Caco-2 (cell line): ENCODE data around the gene KCNK18. TPM values are rescaled to one million over a fixed set of nuclear protein-coding genes. Genes with fewer than 3 reads are reported as not detected.

Source experiments
- BruUV-seq: library from RNA; stranded (reverse); fragments of 400-500 nt; replicated peaks from 2 replicates; lab custom pipeline; 2021; lab: Mats Ljungman, UMichigan
- CTCF ChIA-PET: fragments of 300-600 bp; sonication (Branson Sonifier 250); formaldehyde crosslinking; loops from one replicate; lab custom pipeline; 2022; ENCODE audit warnings: antibody characterized with exemption; lab: Charles Lee
- POLR2A ChIA-PET: fragments of 300-600 bp; sonication (Branson Sonifier 250); formaldehyde crosslinking; loops from one replicate; lab custom pipeline; 2022; ENCODE audit warnings: antibody characterized with exemption; lab: Charles Lee
- DNase-seq, 2 experiments: peaks; one replicate each; pipeline versions ENCODE4 v3.0.0 to v3.0.0-alpha.2; 2020 to 2022
- H3K27me3 ChIP-seq: replicated peaks from 2 replicates; pipeline ENCODE4 v1.6.0; 2011; ENCODE audit warnings: low read length; ENCODE audit not compliant: control insufficient read depth, insufficient read depth
- H3K36me3 ChIP-seq: 2 replicates; pipeline ENCODE4 v1.5.1; 2011; ENCODE audit warnings: low read length; ENCODE audit not compliant: control insufficient read depth, insufficient read depth
- H3K4me1 ChIP-seq: fragments of 250-450 bp; sonication (Bioruptor Pico); 2 replicates; pipeline ENCODE4 v1.5.1; 2020; ENCODE audit warnings: mild to moderate bottlenecking
- H3K4me3 ChIP-seq: 2 replicates; pipeline ENCODE4 v1.5.1; 2011; ENCODE audit warnings: low read depth, mild to moderate bottlenecking, control low read depth, low read length
- H3K9me3 ChIP-seq: fragments of 250-450 bp; sonication (Bioruptor Pico); 2 replicates; pipeline ENCODE4 v1.5.1; 2020; ENCODE audit warnings: mild to moderate bottlenecking, moderate library complexity
- H3K27ac Mint-ChIP-seq: one replicate; pipeline ENCODE4 v1.8.0; 2022; ENCODE audit warnings: mixed read lengths; ENCODE audit not compliant: unreplicated experiment
- H3K27me3 Mint-ChIP-seq: one replicate; pipeline ENCODE4 v1.8.0; 2022; ENCODE audit warnings: mixed read lengths; ENCODE audit not compliant: insufficient read depth, unreplicated experiment
- H3K36me3 Mint-ChIP-seq: one replicate; pipeline ENCODE4 v1.8.0; 2022; ENCODE audit warnings: mild to moderate bottlenecking, mixed read lengths; ENCODE audit not compliant: insufficient read depth, unreplicated experiment
- H3K4me1 Mint-ChIP-seq: one replicate; pipeline ENCODE4 v1.8.0; 2022; ENCODE audit warnings: low read depth, mixed read lengths; ENCODE audit not compliant: unreplicated experiment
- H3K4me3 Mint-ChIP-seq: one replicate; pipeline ENCODE4 v1.8.0; 2022; ENCODE audit warnings: mild to moderate bottlenecking, moderate library complexity, mixed read lengths; ENCODE audit not compliant: unreplicated experiment
- H3K9me3 Mint-ChIP-seq: one replicate; pipeline ENCODE4 v1.8.0; 2022; ENCODE audit warnings: mixed read lengths; ENCODE audit not compliant: unreplicated experiment
- CTCF ChIP-seq, 2 experiments: fragments of 200-600 bp in 1 of 2; IDR thresholded peaks; 1 replicate in 1 of 2; 2 replicates in 1 of 2; pipeline versions ENCODE4 v1.5.1 to v1.8.0; 2011 to 2022; ENCODE audit warnings: antibody characterized with exemption in 1 of 2, control low read depth in 1 of 2, inconsistent platforms in 1 of 2, low read depth in 1 of 2, low read length in 1 of 2, mild to moderate bottlenecking in 1 of 2, moderate library complexity in 1 of 2; ENCODE audit not compliant: insufficient read depth in 1 of 2, severe bottlenecking in 1 of 2, unreplicated experiment in 1 of 2
- intact Hi-C: fragments of 100-400 bp; cut with micrococcal nuclease; formaldehyde crosslinking; loops from one replicate; pipeline ENCODE4 v1.10.0; 2022; ENCODE audit not compliant: unreplicated experiment
- total RNA-seq: library from RNA; stranded (reverse); gene quantifications from 2 replicates; pipeline ENCODE4 v1.2.3, GENCODE V29; 2022

KCNK18 gene
- total RNA-seq, 1 experiment from 2014 or later, result not detected

GRCh38 chr10:117201826-117202225, 4.5 kb downstream of the KCNK18 start:
- H3K9me3 ChIP-seq, result no peaks in the 10 kb centered on the region
- no peak for DNase-seq
- CTCF ChIA-PET, result interaction anchor here (1.0 kb wide), 1 partner anchor 15 kb away, joined by 3 read pairs; no protein-coding TSS in a partner anchor
- Mint-ChIP-seq H3K27ac (no peak overlapping the region), H3K9me3 (peaks cover 9% of the 10 kb centered on the region), H3K27me3 (peaks cover 2% of the 10 kb centered on the region), H3K4me1 (no peaks in the 10 kb centered on the region), H3K36me3 (no peaks in the 10 kb centered on the region), H3K4me3 (no peak overlapping the region)
- POLR2A ChIA-PET, result no interaction called here
- no TSS peak for BruUV-seq
- intact Hi-C loops, result no loop called here
- H3K27me3 ChIP-seq, result no peaks in the 10 kb centered on the region; the same call in 1 of the 2 replicates
- H3K36me3 ChIP-seq, result no peaks in the 10 kb centered on the region
- H3K4me3 ChIP-seq, result no peak overlapping the region
- no peaks in the 10 kb centered on the region for H3K4me1 ChIP-seq
- no peak for TF ChIP-seq CTCF (IDR thresholded peaks at IDR 0.05; ENCODE audit: insufficient read depth in 1 of 2, low read depth in 1 of 2, low read length in 1 of 2, severe bottlenecking in 1 of 2, unreplicated experiment in 1 of 2)

- BruUV-seq, result no TSS peak
- no peak overlapping the region for H3K4me3 ChIP-seq
- Mint-ChIP-seq H3K27ac (no peak overlapping the region), H3K36me3 (no peaks in the 10 kb centered on the region), H3K27me3 (peaks cover 4% of the 10 kb centered on the region), H3K9me3 (peaks cover 9% of the 10 kb centered on the region), H3K4me3 (no peak overlapping the region), H3K4me1 (no peaks in the 10 kb centered on the region)
- no peak for TF ChIP-seq CTCF (IDR thresholded peaks at IDR 0.05; ENCODE audit: insufficient read depth in 1 of 2, low read depth in 1 of 2, low read length in 1 of 2, severe bottlenecking in 1 of 2, unreplicated experiment in 1 of 2)
- intact Hi-C loops, result no loop called here
- no peaks in the 10 kb centered on the region for H3K4me1 ChIP-seq
- H3K9me3 ChIP-seq, result no peaks in the 10 kb centered on the region
- H3K36me3 ChIP-seq, result no peaks in the 10 kb centered on the region
- POLR2A ChIA-PET, result no interaction called here
- H3K27me3 ChIP-seq, result no peaks in the 10 kb centered on the region; the same call in 1 of the 2 replicates
- DNase-seq, result no peak
- CTCF ChIA-PET, result no interaction called here
These were observed 7.0 kb downstream of the KCNK18 start for GRCh38 chr10:117204316-117204715.

GRCh38 chr10:117212176-117212575, 14.9 kb downstream of the KCNK18 start:
- DNase-seq, result no peak
- Histone ChIP-seq H3K4me1 (no peaks in the 10 kb centered on the region), H3K27me3 (peaks cover 2% of the 10 kb centered on the region), H3K4me3 (no peak overlapping the region), H3K36me3 (no peaks in the 10 kb centered on the region), H3K9me3 (peaks cover 14% of the 10 kb centered on the region; the same call in 1 of the 2 replicates)
- Mint-ChIP-seq H3K4me1 (no peaks in the 10 kb centered on the region), H3K9me3 (peaks cover 15% of the 10 kb centered on the region), H3K36me3 (no peaks in the 10 kb centered on the region), H3K4me3 (no peak overlapping the region), H3K27ac (no peak overlapping the region), H3K27me3 (peaks cover 33% of the 10 kb centered on the region)
- CTCF ChIA-PET, result no interaction called here
- intact Hi-C loops, result no loop called here
- BruUV-seq, result no TSS peak
- POLR2A ChIA-PET, result no interaction called here
- no peak for TF ChIP-seq CTCF (IDR thresholded peaks at IDR 0.05; ENCODE audit: insufficient read depth in 1 of 2, low read depth in 1 of 2, low read length in 1 of 2, severe bottlenecking in 1 of 2, unreplicated experiment in 1 of 2)
